H9 (cell line): ENCODE measurements around the gene IL1R2. TPM values are rescaled to one million over a fixed set of nuclear protein-coding genes. Genes with fewer than 3 reads are reported as not detected.

Experiments
- DNase-seq: peaks from one replicate; pipeline ENCODE4 v3.0.0-alpha.2; 2017
- H2AFZ ChIP-seq: one replicate; pipeline ENCODE4 v1.6.1; 2013; ENCODE audit warnings: mild to moderate bottlenecking, low read length, control low read depth, moderate library complexity
- H2AK5ac ChIP-seq: 2 replicates; pipeline ENCODE4 v1.6.1; 2013; ENCODE audit warnings: low read length, control low read depth, mixed read lengths; ENCODE audit not compliant: insufficient read length
- H2BK120ac ChIP-seq: one replicate; pipeline ENCODE4 v1.6.1; 2013; ENCODE audit warnings: low read depth, mild to moderate bottlenecking, low read length, control low read depth, inconsistent platforms; ENCODE audit not compliant: poor library complexity, severe bottlenecking
- H2BK12ac ChIP-seq: 2 replicates; pipeline ENCODE4 v1.6.1; 2013; ENCODE audit warnings: low read length, control low read depth, mixed read lengths, low read depth; ENCODE audit not compliant: insufficient read length
- H2BK15ac ChIP-seq: 2 replicates; pipeline ENCODE4 v1.6.1; 2013; ENCODE audit warnings: low read depth, low read length, control low read depth
- H2BK20ac ChIP-seq: one replicate; pipeline ENCODE4 v1.6.1; 2013; ENCODE audit warnings: low read depth, mild to moderate bottlenecking, low read length, control low read depth, inconsistent platforms; ENCODE audit not compliant: poor library complexity, severe bottlenecking
- H2BK5ac ChIP-seq: 2 replicates; pipeline ENCODE4 v1.6.1; 2013; ENCODE audit warnings: low read length, control low read depth, mixed read lengths; ENCODE audit not compliant: insufficient read length
- H3K14ac ChIP-seq: 2 replicates; pipeline ENCODE4 v1.6.1; 2013; ENCODE audit warnings: low read length, control low read depth; ENCODE audit not compliant: insufficient read depth
- H3K18ac ChIP-seq: 2 replicates; pipeline ENCODE4 v1.6.1; 2013; ENCODE audit warnings: low read depth, mild to moderate bottlenecking, mixed read lengths, low read length, control low read depth; ENCODE audit not compliant: insufficient read length
- H3K23ac ChIP-seq: 2 replicates; pipeline ENCODE4 v1.6.1; 2013; ENCODE audit warnings: low read length, control low read depth, mixed read lengths, low read depth; ENCODE audit not compliant: insufficient read length
- H3K23me2 ChIP-seq: 2 replicates; pipeline ENCODE4 v1.6.1; 2013; ENCODE audit warnings: low read depth, mild to moderate bottlenecking, mixed read lengths, low read length, control low read depth; ENCODE audit not compliant: insufficient read length, poor library complexity, severe bottlenecking
- H3K27ac ChIP-seq: 2 replicates; pipeline ENCODE4 v1.5.1; 2013; ENCODE audit warnings: low read length, control low read depth, mixed read lengths, low read depth; ENCODE audit not compliant: insufficient read length
- H3K27me3 ChIP-seq: 2 replicates; pipeline ENCODE4 v1.6.1; 2013; ENCODE audit warnings: low read length, control low read depth, inconsistent platforms; ENCODE audit not compliant: insufficient read depth
- H3K4ac ChIP-seq: 2 replicates; pipeline ENCODE4 v1.6.1; 2013; ENCODE audit warnings: low read depth, mild to moderate bottlenecking, control low read depth, inconsistent platforms, low read length, moderate library complexity
- H3K4me1 ChIP-seq: 2 replicates; pipeline ENCODE4 v1.6.1; 2013; ENCODE audit warnings: low read length, control low read depth, inconsistent platforms; ENCODE audit not compliant: insufficient read depth
- H3K4me2 ChIP-seq: 2 replicates; pipeline ENCODE4 v1.6.1; 2013; ENCODE audit warnings: low read length, control low read depth, mixed read lengths; ENCODE audit not compliant: insufficient read length, insufficient read depth
- H3K56ac ChIP-seq: 2 replicates; pipeline ENCODE4 v1.6.1; 2013; ENCODE audit warnings: low read depth, mild to moderate bottlenecking, mixed read lengths, low read length, control low read depth; ENCODE audit not compliant: insufficient read length
- H3K79me1 ChIP-seq: 2 replicates; pipeline ENCODE4 v1.6.1; 2013; ENCODE audit warnings: low read depth, mild to moderate bottlenecking, moderate library complexity, low read length, control low read depth, inconsistent platforms; ENCODE audit not compliant: insufficient read depth, poor library complexity, severe bottlenecking
- H3K79me2 ChIP-seq: 2 replicates; pipeline ENCODE4 v1.6.1; 2013; ENCODE audit warnings: low read length, control low read depth, inconsistent platforms; ENCODE audit not compliant: insufficient read depth
- H3K9ac ChIP-seq: 2 replicates; pipeline ENCODE4 v1.6.1; 2013; ENCODE audit warnings: low read length, control low read depth, mixed read lengths; ENCODE audit not compliant: insufficient read length; ENCODE audit errors: extremely low read depth
- H3K9me3 ChIP-seq: one replicate; pipeline ENCODE4 v1.6.1; 2013; ENCODE audit warnings: low read depth, low read length, inconsistent platforms; ENCODE audit not compliant: control insufficient read depth
- H3T11ph ChIP-seq: one replicate; pipeline ENCODE4 v1.6.1; 2013; ENCODE audit warnings: mild to moderate bottlenecking, low read length, control low read depth, inconsistent platforms
- H4K20me1 ChIP-seq: one replicate; pipeline ENCODE4 v1.6.1; 2013; ENCODE audit not compliant: control insufficient read depth, insufficient read length, insufficient read depth
- H4K5ac ChIP-seq: 2 replicates; pipeline ENCODE4 v1.6.1; 2013; ENCODE audit warnings: low read depth, mild to moderate bottlenecking, mixed read lengths, low read length, control low read depth; ENCODE audit not compliant: insufficient read length
- H4K8ac ChIP-seq: replicated peaks from 2 replicates; pipeline ENCODE4 v1.6.1; 2013; ENCODE audit warnings: low read length, control low read depth, mixed read lengths, low read depth; ENCODE audit not compliant: insufficient read length
- H4K91ac ChIP-seq: 2 replicates; pipeline ENCODE4 v1.6.1; 2013; ENCODE audit warnings: low read depth, mild to moderate bottlenecking, moderate library complexity, mixed read lengths, low read length, control low read depth; ENCODE audit not compliant: insufficient read length
- H3K27ac Mint-ChIP-seq, 3 experiments: 2 replicates in 2 of 3; 3 replicates in 1 of 3; pipeline ENCODE4 v1.8.0; 2020 to 2021; ENCODE audit warnings: mixed read lengths in 3 of 3, mild to moderate bottlenecking in 1 of 3, moderate library complexity in 1 of 3
- H3K27me3 Mint-ChIP-seq: 2 replicates; pipeline ENCODE4 v1.8.0; 2021; ENCODE audit warnings: low read depth, mild to moderate bottlenecking, moderate library complexity, mixed read lengths
- H3K36me3 Mint-ChIP-seq, 3 experiments: 2 replicates in 2 of 3; 3 replicates in 1 of 3; pipeline ENCODE4 v1.8.0; 2020 to 2021; ENCODE audit warnings: low read depth in 3 of 3, mixed read lengths in 3 of 3; ENCODE audit not compliant: insufficient read depth in 1 of 3
- H3K4me1 Mint-ChIP-seq, 2 experiments: 2 replicates each; pipeline ENCODE4 v1.8.0; 2020; ENCODE audit warnings: mixed read lengths in 2 of 2
- H3K4me3 Mint-ChIP-seq, 2 experiments: 2 replicates in 1 of 2; 3 replicates in 1 of 2; pipeline ENCODE4 v1.8.0; 2020 to 2021; ENCODE audit warnings: mild to moderate bottlenecking in 2 of 2, mixed read lengths in 2 of 2, moderate library complexity in 1 of 2
- H3K9me3 Mint-ChIP-seq, 2 experiments: 2 replicates in 1 of 2; 3 replicates in 1 of 2; pipeline ENCODE4 v1.8.0; 2020; ENCODE audit warnings: mild to moderate bottlenecking in 2 of 2, mixed read lengths in 2 of 2, moderate library complexity in 1 of 2
- WGBS: extraction: QIAGEN DNeasy Blood & Tissue Kit; methylation state at CpG from one replicate; pipeline ENCODE4 v1.1.7; 2013; ENCODE audit warnings: missing lambda C conversion rate, low lambda C conversion rate, mixed read lengths; ENCODE audit not compliant: insufficient read length; ENCODE audit errors: extremely low coverage; 5-methylcytosine and 5-hydroxymethylcytosine counted together
- total RNA-seq: library from RNA; stranded (reverse); gene quantifications from 2 replicates; pipeline ENCODE4 v1.2.1, GENCODE V29; 2021
- TF ChIP-seq, protein P1 (sequence below): fragments of 200-600 bp; sonication (generic); conservative IDR thresholded peaks from 3 replicates; pipeline ENCODE4 v1.8.0; 2021; ENCODE audit warnings: antibody characterized with exemption, mild to moderate bottlenecking

Gene IL1R2
- total RNA-seq, 1 experiment from 2014 or later, result not detected

DNA sequence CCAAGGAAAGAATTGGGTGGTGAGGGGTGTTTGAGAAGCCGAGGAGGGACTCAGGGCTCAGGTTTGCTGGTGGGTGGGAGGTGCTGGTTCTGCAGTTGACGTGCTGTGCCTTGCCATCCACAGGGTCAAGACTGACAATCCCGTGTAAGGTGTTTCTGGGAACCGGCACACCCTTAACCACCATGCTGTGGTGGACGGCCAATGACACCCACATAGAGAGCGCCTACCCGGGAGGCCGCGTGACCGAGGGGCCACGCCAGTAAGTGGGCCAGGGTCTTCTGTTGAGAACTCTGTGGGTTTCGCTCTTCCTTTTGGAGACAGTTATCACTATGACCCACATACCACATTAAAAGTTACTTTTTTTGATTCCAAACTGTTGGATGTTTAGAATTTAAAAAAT is 32.6 kb downstream of the IL1R2 start:
- H3K4me3 Mint-ChIP-seq, result no peak overlapping the region
- Histone ChIP-seq H3K18ac (no peak overlapping the region), H3K4me2 (no peak overlapping the region), H2BK15ac (no peak overlapping the region), H2BK120ac (no peak overlapping the region), H2AK5ac (no peak overlapping the region), H3K9me3 (no peaks in the 10 kb centered on the region), H3K14ac (no peak overlapping the region), H3T11ph (no peak overlapping the region), H2BK12ac (no peak overlapping the region), H2BK20ac (no peak overlapping the region), H3K23ac (no peak overlapping the region), H3K4ac (no peak overlapping the region), H2BK5ac (no peak overlapping the region), H3K27me3 (no peaks in the 10 kb centered on the region), H3K9ac (no peak overlapping the region), H3K23me2 (no peaks in the 10 kb centered on the region), H4K91ac (no peak overlapping the region), H2AFZ (no peak overlapping the region), H4K20me1 (no peaks in the 10 kb centered on the region), H3K27ac (no peak overlapping the region), H4K8ac (no peak overlapping the region), H3K56ac (no peak overlapping the region), H3K79me1 (no peaks in the 10 kb centered on the region), H3K4me1 (no peaks in the 10 kb centered on the region), H4K5ac (no peak overlapping the region), H3K79me2 (no peaks in the 10 kb centered on the region)
- TF ChIP-seq, protein P1, sequence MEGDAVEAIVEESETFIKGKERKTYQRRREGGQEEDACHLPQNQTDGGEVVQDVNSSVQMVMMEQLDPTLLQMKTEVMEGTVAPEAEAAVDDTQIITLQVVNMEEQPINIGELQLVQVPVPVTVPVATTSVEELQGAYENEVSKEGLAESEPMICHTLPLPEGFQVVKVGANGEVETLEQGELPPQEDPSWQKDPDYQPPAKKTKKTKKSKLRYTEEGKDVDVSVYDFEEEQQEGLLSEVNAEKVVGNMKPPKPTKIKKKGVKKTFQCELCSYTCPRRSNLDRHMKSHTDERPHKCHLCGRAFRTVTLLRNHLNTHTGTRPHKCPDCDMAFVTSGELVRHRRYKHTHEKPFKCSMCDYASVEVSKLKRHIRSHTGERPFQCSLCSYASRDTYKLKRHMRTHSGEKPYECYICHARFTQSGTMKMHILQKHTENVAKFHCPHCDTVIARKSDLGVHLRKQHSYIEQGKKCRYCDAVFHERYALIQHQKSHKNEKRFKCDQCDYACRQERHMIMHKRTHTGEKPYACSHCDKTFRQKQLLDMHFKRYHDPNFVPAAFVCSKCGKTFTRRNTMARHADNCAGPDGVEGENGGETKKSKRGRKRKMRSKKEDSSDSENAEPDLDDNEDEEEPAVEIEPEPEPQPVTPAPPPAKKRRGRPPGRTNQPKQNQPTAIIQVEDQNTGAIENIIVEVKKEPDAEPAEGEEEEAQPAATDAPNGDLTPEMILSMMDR, result no peak
- peaks cover 4 to 8% of the 10 kb centered on the region in 2 experiments; a peak in 3 of 4 replicates for H3K4me1 Mint-ChIP-seq
- DNase-seq, result no peak
- H3K9me3 Mint-ChIP-seq, result no peaks in the 10 kb centered on the region; a peak in 1 of 5 replicates
- H3K27me3 Mint-ChIP-seq, result peaks cover 6% of the 10 kb centered on the region
- WGBS, result no CpG with 5 or more reads among the region's 12 CpGs
- H3K36me3 Mint-ChIP-seq, result no peaks in the 10 kb centered on the region
- no peak overlapping the region for H3K27ac Mint-ChIP-seq
